Measurements from ENCODE around the gene MYOM1. TPM values are rescaled to one million over a fixed set of nuclear protein-coding genes. Genes with fewer than 3 reads are reported as not detected.

MYOM1 gene
- total RNA-seq, 1 donor from 2014 or later: 0.57 TPM

- TF ChIP-seq CTCF (IDR thresholded peaks at IDR 0.05; ENCODE audit: insufficient read depth, low read depth, low read length): no peak
- no peak for TF ChIP-seq EZH2 (IDR thresholded peaks at IDR 0.05; ENCODE audit: insufficient read depth, low read length)
- Histone ChIP-seq H4K20me1 (ENCODE audit: insufficient read depth, low read length) (no peaks in the 10 kb centered on the region), H3K27me3 (ENCODE audit: insufficient read depth, low read length) (peaks cover 3% of the 10 kb centered on the region), H3K4me2 (ENCODE audit: low read length) (no peak overlapping the region), H3K79me2 (ENCODE audit: insufficient read depth, low read length) (no peaks in the 10 kb centered on the region), H3K9ac (ENCODE audit: low read length) (no peak overlapping the region), H2AFZ (ENCODE audit: low read depth, low read length) (no peak overlapping the region), H3K27ac (ENCODE audit: low read depth, low read length) (no peak overlapping the region), H3K9me3 (ENCODE audit: insufficient read depth, low read depth, low read length) (no peaks in the 10 kb centered on the region), H3K36me3 (ENCODE audit: insufficient read depth, low read length) (no peaks in the 10 kb centered on the region), H3K4me3 (ENCODE audit: insufficient read depth, low read depth, low read length) (no peak overlapping the region), H3K4me1 (ENCODE audit: insufficient read depth, low read length) (no peaks in the 10 kb centered on the region)
- no peak overlapping the region for H3K4me3 Mint-ChIP-seq (ENCODE audit: unreplicated experiment)
- peaks cover 8% of the 10 kb centered on the region for H3K4me1 Mint-ChIP-seq (ENCODE audit: low read depth, unreplicated experiment)
- no peaks in the 10 kb centered on the region for H3K27me3 Mint-ChIP-seq (ENCODE audit: low read depth, unreplicated experiment)
- H3K27ac Mint-ChIP-seq (ENCODE audit: unreplicated experiment): no peak overlapping the region
- H3K9me3 Mint-ChIP-seq (ENCODE audit: unreplicated experiment): peaks cover 2% of the 10 kb centered on the region
- FAIRE-seq (no peak), DNase-seq (ENCODE audit: low read depth) (no peak)
- H3K36me3 Mint-ChIP-seq (ENCODE audit: low read depth, unreplicated experiment): no peaks in the 10 kb centered on the region
Measured at GRCh38 chr18:3059272-3059671, 160.5 kb downstream of the MYOM1 start.

GRCh38 chr18:3058328-3059191, 161.2 kb downstream of the MYOM1 start:
- Mint-ChIP-seq H3K4me1 (ENCODE audit: low read depth, unreplicated experiment) (peaks cover 8% of the 10 kb centered on the region), H3K36me3 (ENCODE audit: low read depth, unreplicated experiment) (no peaks in the 10 kb centered on the region), H3K4me3 (ENCODE audit: unreplicated experiment) (no peak overlapping the region), H3K27me3 (ENCODE audit: low read depth, unreplicated experiment) (no peaks in the 10 kb centered on the region), H3K27ac (ENCODE audit: unreplicated experiment) (no peak overlapping the region), H3K9me3 (ENCODE audit: unreplicated experiment) (peaks cover 5% of the 10 kb centered on the region)
- H3K4me1 ChIP-seq (ENCODE audit: insufficient read depth, low read length): no peaks in the 10 kb centered on the region
- DNase-seq (ENCODE audit: low read depth): no peak
- peaks cover 3% of the 10 kb centered on the region for H3K27me3 ChIP-seq (ENCODE audit: insufficient read depth, low read length)
- TF ChIP-seq EZH2 (IDR thresholded peaks at IDR 0.05; ENCODE audit: insufficient read depth, low read length) (no peak), CTCF (IDR thresholded peaks at IDR 0.05; ENCODE audit: insufficient read depth, low read depth, low read length) (no peak)
- no peak overlapping the region for H3K9ac ChIP-seq (ENCODE audit: low read length)
- no peaks in the 10 kb centered on the region for H3K9me3 ChIP-seq (ENCODE audit: insufficient read depth, low read depth, low read length)
- no peak overlapping the region for H3K4me2 ChIP-seq (ENCODE audit: low read length)
- H3K36me3 ChIP-seq (ENCODE audit: insufficient read depth, low read length): no peaks in the 10 kb centered on the region
- no peak overlapping the region for H3K27ac ChIP-seq (ENCODE audit: low read depth, low read length)
- no peak overlapping the region for H3K4me3 ChIP-seq (ENCODE audit: insufficient read depth, low read depth, low read length)
- no peaks in the 10 kb centered on the region for H4K20me1 ChIP-seq (ENCODE audit: insufficient read depth, low read length)
- FAIRE-seq: no peak
- H3K79me2 ChIP-seq (ENCODE audit: insufficient read depth, low read length): no peaks in the 10 kb centered on the region
- no peak overlapping the region for H2AFZ ChIP-seq (ENCODE audit: low read depth, low read length)

- Histone ChIP-seq H3K4me2 (ENCODE audit: low read length) (no peak overlapping the region), H3K9me3 (ENCODE audit: insufficient read depth, low read depth, low read length) (no peaks in the 10 kb centered on the region), H3K4me1 (ENCODE audit: insufficient read depth, low read length) (no peaks in the 10 kb centered on the region), H4K20me1 (ENCODE audit: insufficient read depth, low read length) (no peaks in the 10 kb centered on the region), H3K79me2 (ENCODE audit: insufficient read depth, low read length) (no peaks in the 10 kb centered on the region), H3K4me3 (ENCODE audit: insufficient read depth, low read depth, low read length) (no peak overlapping the region), H3K36me3 (ENCODE audit: insufficient read depth, low read length) (no peaks in the 10 kb centered on the region), H2AFZ (ENCODE audit: low read depth, low read length) (no peak overlapping the region), H3K9ac (ENCODE audit: low read length) (no peak overlapping the region), H3K27me3 (ENCODE audit: insufficient read depth, low read length) (peaks cover 3% of the 10 kb centered on the region), H3K27ac (ENCODE audit: low read depth, low read length) (no peak overlapping the region)
- H3K36me3 Mint-ChIP-seq (ENCODE audit: low read depth, unreplicated experiment): no peaks in the 10 kb centered on the region
- peaks cover 8% of the 10 kb centered on the region for H3K4me1 Mint-ChIP-seq (ENCODE audit: low read depth, unreplicated experiment)
- no peak for TF ChIP-seq CTCF (IDR thresholded peaks at IDR 0.05; ENCODE audit: insufficient read depth, low read depth, low read length)
- TF ChIP-seq EZH2 (IDR thresholded peaks at IDR 0.05; ENCODE audit: insufficient read depth, low read length): no peak
- no peaks in the 10 kb centered on the region for H3K27me3 Mint-ChIP-seq (ENCODE audit: low read depth, unreplicated experiment)
- no peak overlapping the region for H3K4me3 Mint-ChIP-seq (ENCODE audit: unreplicated experiment)
- peaks cover 10% of the 10 kb centered on the region for H3K9me3 Mint-ChIP-seq (ENCODE audit: unreplicated experiment)
- no peak for DNase-seq (ENCODE audit: low read depth)
- no peak overlapping the region for H3K27ac Mint-ChIP-seq (ENCODE audit: unreplicated experiment)
- no peak for FAIRE-seq
Measured at GRCh38 chr18:3057526-3057925, 162.2 kb downstream of the MYOM1 start.

All from astrocyte (in vitro differentiated cells and primary cell).